GM19324 (cell line): ENCODE data around the gene PON3.

Source experiments
- ATAC-seq: cut with Tn5 transposase; IDR thresholded peaks from one replicate; pipeline ENCODE4 v1.9.1; 2021; ENCODE audit warnings: mild to moderate bottlenecking, moderate library complexity; ENCODE audit not compliant: unreplicated experiment, low FRiP score

Gene PON3

GRCh38 chr7:95396136-95397032 lies at the start of gene PON3:
Gene PON3 (minus strand): TSS chr7:95396375. CDS start chr7:95396350, 25 bp downstream.
- no peak for ATAC-seq

DNA sequence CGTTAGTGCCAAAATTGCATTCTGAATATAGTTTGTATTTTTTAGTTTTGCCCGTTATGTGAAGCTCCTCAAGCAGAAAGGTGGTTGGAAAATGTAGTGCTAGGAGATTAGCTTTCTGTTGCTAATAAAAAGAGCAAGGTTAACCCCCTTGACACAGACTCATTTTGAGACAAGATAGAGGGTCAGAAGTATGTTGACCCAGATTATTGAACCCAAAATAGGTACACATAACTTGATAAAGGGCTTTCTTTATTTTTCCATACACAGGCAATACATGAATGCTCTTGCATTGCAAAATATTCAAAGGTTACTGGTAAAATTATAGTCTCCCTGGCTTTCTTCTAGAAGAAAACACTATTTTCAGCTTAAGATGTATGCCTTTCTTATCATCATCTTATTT lies 48.6 kb upstream of the PON3 start:
- ATAC-seq, result no peak

DNA sequence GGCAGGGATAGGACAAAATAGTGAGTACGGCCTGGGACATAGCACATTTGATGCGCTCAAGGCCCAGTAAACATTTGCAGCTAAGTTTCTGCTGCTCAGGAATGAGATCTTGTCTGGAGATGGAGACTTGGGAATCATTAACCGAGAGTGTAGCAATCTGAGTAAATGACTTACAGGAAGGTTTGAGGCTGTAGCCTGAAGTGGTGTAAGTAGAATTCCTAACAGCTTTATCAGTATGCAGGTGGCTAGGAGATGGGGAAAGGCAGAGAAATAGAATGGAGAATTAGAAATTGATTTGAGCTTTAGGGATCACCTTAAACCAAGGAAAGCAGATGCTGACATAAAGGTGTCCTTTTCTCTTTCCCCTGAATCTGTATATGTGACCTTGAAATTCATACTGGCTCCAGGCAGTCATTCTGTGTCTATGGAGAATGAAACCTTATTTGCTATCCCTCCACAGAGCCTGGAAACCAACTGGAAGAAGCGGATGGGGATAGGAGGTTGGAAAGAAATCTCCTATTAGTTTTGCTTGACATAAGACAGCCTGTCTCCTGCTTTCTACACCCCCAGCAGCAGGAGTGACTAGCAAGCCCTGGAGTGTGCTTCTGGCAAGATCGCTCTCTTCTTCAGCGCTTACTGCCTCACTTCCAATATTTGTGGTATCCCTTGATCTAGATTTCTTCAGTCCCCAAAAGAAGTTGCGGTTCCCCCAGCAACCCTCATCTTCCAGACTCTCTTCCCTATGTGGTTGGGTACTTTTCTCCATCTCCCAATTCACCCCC lies 45.1 kb upstream of the PON3 start:
- no peak for ATAC-seq

- ATAC-seq, result no peak
Measured at GRCh38 chr7:95440394-95441038, 44.3 kb upstream of the PON3 start.

GRCh38 chr7:95436407-95436806 lies 40.2 kb upstream of the PON3 start:
- ATAC-seq, result no peak

- no peak for ATAC-seq
Measured at GRCh38 chr7:95435422-95435780, 39.2 kb upstream of the PON3 start.

DNA sequence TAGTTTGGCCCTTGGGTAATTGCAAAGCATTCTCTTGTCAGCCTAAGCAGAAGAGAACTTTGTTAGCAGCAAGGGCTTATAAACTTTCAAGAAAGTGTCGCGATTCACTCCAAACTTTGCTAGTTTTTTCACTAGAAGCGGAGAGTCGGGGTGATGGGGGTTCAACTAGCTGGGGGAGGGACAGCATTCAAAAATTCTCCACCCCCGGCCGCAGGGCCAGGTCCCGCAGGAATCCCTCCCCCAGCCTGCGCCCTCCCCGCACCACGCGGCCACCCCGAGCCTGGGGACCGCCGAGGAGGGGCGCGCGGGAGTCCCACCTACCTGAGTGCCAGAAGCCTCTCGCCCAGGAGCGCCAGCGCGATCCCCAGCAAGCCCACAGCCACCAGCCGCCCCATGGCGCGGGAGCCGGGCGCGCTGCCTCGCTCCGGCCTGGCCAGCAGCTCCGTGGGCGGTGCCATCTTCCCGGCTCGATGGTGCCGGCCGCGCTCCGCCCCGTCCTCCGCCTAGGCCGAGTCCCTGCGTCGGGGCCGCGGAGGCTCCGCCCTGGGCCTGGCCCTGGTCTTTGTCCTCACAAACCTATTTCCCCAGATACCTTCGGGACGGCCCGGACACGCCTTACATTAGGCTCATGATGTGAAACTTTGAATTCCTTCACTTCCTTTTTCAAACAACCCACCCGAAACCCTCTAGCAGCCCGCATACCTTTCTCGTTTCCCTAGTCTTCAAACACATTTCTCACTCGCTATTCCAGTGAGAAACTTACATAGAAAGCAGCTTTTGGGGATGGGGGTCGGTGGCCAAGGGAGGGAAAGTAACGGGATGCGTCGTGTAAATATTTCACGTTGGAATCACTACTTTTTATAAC lies 38.6 kb upstream of the PON3 start, which contains the start of gene PON2:
Gene PON2, minus strand, starts transcription at position 472 of the 865 bp plus-strand sequence. Its CDS starts 77 bp downstream, at position 395.
- ATAC-seq, result peak; percentile 99

- ATAC-seq, result no peak
Measured at GRCh38 chr7:95433952-95434556, 37.9 kb upstream of the PON3 start.

GRCh38 chr7:95433129-95433528 lies 37.0 kb upstream of the PON3 start:
- ATAC-seq, result no peak

GRCh38 chr7:95432606-95433005 lies 36.4 kb upstream of the PON3 start:
- ATAC-seq, result no peak

- ATAC-seq, result no peak
Measured at GRCh38 chr7:95430864-95431263, 34.7 kb upstream of the PON3 start.

DNA sequence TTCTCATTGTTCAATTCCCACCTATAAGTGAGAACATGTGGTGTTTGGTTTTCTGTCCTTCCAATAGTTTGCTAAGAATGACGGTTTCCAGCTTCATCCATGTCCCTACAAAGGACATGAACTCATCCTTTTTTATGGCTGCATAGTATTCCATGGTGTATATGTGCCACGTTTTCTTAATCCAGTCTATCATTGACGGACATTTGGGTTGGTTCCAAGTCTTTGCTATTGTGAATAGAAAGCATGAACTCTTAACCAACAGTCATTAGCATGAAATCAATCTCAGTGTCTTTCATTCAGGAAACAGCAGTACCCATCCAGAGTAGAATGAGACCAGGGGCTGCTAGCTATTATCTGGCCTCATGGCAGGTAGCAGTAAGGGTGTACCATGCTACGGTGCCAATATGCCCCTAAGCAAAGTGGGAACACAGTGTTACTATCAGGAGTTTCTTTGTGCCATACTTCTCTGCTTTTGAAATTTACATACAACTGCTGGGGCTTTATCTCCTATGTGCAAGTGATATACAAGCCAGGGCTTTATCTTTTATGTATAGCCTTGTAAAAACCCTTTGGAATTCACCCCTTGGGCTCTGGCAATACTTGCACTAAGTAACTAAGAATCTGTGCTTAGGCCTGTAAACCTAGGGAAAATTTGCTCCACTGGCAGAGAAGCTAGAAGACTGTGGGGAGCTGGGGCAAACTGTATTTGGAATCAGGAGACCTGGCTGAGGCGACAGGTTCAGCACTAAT lies 33.2 kb upstream of the PON3 start:
- no peak for ATAC-seq

GRCh38 chr7:95427914-95428516 lies 31.8 kb upstream of the PON3 start:
- no peak for ATAC-seq

GRCh38 chr7:95427166-95427565 lies 31.0 kb upstream of the PON3 start:
- no peak for ATAC-seq

- ATAC-seq, result no peak
Measured at GRCh38 chr7:95425694-95426093, 29.5 kb upstream of the PON3 start.

- ATAC-seq, result no peak
Measured at GRCh38 chr7:95424716-95425115, 28.5 kb upstream of the PON3 start.

DNA sequence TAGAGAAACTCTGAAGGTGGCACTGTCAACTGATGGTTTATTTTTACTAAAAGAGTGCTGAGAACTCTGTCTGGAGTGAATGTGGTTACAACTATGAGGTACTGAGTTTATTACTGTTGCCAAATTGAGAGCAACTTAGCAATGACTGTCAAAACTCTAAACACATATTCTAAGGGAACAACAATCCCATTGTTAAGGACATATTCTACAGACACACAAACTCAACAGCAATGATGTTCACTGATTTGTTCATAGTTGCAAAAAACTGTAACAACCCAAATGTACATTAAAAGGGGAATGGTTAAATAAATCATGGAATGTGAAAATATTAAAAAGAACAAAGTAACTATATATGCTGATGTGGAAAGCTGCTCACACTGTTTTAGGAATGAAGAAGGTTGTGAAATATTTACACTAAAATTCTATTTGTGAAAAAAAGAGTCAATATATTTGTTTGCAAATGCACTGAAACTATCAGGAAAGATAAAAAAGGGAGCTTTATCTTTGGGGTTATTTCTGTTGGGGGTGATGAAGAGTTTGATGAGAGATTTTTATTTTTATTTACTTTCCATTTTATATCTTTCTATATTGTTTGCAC lies 25.8 kb upstream of the PON3 start:
- ATAC-seq, result no peak
